IPS-NIHi11 (cell line): ENCODE results near the gene PRKD3.

ENCODE experiments used
- DNase-seq: peaks from one replicate; pipeline ENCODE4 v3.0.0; 2012; ENCODE audit warnings: mixed read lengths, low spot score

The PRKD3 gene

DNA sequence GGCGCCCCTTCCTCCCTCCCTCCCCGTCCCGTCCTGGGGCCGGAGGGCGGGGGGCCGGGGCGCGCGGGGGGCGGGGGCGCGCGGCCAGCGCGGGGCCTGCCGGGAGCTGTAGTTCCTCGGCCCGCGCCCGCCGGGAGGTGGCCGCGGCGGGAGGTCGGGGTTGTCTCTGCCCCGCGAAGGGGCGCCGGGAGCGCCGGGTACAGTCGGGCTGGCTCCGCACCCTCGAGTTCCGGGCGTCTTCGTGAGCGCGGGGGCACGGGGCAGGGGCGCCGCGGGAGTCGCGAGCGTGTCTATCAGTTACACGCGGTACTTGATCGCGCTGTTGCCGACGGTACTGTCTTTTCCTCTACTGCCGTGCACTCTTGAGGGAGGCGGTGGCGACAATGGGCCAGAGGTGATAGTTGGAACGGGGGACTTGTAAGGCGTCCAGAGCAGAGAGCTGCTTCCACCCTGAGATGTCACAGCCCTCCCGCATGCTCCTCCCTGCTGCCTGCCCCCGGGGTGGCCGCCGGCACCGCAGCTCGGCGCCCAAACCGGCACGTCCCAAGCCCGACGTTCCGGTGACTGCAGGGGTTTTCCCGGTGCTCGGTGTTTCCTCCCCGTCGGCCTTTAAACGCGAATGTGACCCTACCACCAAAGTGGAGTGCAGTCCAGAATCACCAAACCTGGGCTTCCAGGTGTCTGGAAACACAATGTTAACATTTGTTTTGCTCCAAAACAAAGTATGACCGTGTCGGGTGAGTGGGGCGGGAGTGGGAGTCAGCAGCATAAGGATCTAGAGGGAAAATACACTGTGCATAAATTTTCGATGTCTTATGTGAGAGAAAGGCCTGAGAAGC is at the start of gene PRKD3:
PRKD3 (minus strand) TSS at position 48 of the 839 bp plus-strand sequence. CDS start 8,309 bp downstream, outside the sequence.
- DNase-seq = peak; percentile 93

DNA sequence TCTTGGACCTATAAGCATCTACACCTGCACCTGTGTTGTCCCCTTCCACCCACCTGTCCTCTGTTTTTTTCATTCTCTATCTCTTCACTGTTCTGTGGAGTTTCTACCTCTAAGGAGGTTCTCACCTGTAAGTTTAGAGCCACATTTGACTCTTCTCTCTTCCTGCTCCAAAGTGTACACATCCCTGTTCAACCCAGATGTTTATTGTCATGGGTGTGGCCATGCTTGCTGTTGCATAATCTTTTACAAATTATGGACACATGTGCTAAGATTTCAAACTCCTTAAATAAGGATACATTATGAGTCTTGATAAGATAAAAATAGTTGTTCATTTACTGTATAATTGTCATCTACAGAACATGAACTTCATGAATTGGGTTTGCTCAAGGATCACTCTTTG is 47.4 kb upstream of the PRKD3 start:
- DNase-seq = no peak

DNA sequence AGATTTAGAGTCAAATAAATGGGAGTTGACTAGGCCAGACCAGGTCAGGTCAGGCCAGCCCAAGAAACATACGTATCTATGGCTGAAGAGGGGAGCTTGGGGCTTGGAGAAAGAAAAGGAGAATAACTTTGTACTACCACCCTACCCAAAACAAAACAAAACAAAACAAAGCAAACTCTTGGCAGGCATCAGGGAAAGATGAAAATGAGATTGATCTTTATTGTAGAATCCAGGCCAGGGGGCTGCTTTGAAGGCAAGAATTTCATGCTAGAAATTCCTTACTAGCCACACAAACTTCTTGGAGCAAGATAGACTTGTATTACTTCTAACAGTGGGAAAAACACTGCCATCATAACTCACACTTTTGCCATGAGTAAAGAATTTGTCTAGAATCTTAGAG is 46.0 kb upstream of the PRKD3 start:
- no peak for DNase-seq

DNA sequence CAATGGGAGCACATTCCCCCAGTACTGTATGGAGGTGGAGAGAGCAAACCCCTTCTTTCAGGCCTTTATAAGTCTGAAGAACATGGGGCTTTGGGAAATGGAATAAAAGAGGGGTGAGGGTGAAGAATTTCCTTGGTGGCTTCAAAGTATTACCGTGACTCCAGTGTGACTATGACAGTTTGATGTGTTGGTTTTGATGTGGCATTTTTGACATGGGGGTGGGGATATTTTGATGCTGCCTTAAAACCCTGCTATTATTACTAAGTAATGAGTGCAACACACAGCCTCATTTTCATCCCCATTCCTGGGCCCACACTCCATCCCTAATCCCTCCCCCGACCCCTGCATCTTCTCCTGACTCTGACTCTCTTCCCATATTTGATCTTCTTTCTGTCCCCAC is 43.4 kb upstream of the PRKD3 start:
- no peak for DNase-seq

DNA sequence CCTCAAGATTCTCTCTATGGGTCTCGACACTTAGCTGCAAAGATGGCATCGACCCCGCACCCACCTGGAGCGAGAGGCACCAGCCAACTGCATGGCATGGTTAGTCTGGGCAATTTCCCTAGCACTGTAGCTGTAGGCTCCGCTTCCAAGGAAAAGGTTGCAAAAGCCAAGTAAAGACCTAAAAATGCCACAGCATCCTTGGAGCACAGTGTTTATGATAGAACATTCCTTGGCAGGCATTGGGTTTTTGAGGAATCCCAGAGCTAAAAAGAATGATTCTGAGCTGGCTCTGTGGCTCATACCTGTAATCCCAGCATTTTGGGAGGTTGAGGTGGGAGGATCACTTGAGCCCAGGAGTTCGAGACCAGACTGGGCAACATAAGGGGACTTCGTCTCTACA is 42.7 kb upstream of the PRKD3 start:
- DNase-seq = no peak

DNA sequence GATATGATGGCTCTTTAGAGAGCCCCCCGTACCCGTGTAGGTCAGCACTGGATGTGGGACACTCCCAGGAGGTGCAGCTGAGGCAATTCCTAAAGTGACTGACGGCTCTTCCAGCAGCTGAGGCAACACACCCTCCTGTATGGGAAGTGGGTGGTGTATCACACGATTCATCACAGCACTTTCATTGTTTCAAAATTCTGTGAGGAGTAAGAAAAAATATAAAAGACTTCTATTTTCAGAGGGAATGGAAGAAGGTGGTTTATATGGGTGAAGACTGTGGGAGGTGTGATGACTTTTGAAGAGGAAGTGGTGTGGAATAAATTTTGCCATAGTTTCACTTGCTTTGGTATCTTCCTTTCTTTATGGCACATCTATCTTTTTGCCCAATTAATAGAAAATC is 42.1 kb upstream of the PRKD3 start:
- no peak for DNase-seq

DNA sequence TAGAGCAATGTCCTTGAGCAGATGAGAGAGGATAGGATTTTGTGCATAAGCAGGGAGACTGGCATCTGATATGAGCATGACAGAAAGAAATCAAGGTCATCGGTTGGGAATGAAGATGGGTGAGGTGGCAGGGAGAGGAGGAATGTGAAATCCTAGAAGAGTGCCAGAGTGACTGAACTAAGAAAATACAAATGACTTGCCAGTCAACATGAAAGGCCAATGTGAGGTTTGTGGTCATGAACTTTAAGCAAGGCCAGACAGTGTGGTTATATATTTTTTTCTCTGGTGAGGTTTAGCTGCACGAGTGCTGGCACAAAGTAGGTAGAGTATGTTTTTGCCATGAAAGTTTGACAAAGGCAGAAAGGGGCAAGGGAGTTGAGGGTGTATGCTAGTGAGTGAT is 41.0 kb upstream of the PRKD3 start:
- DNase-seq = no peak

DNA sequence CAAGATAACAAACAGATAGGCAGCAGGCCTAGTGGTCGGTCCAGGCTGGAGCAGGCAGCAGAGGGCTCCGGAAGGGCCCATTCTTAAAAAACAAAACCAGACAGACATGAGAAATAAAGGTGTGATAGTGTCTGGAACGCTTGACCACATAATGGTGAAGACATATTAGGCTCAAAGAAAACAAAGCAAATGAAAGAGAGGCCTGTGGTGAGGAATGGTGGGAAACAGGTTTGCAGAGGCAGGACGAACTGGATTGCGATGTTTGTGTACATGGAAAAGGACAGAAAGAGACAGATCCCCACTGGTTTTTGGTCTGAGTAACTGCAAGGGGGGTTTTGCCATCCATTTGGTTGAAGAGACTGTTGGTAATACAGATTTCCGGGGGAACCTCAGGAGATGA is 39.7 kb upstream of the PRKD3 start:
- no peak for DNase-seq

DNA sequence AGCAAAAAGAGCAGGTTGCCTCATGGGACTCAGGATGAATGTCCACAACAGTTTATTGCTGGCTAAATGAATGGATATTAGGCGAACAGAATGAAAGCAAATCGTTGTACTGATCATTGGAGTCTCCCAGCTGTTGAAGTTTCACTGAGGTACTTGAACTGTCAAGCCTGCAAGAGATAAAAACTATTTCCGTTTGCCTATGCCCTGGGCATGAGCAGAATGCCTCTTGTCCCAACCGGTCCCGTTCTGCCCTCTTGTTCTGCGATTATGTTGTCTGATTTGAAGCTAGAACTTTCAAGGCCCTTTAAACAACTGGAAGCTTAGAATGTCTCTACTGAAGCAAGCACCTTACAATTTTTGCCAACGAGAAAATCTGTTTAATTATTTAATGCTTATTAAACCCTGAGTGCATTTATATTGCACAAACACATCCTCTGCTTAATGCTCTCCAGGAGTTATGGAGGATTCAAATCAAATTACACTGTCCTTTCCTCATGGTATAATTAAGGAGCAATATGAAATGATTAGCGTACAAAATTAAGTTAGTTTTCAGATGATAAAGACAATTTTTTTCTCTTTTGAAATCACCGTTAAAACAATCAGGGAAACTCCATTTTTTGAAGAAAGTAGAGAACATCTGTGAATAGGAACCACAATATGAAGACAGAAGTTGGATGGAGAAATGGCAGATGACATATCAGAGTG is 37.5 kb upstream of the PRKD3 start:
- DNase-seq = no peak

DNA sequence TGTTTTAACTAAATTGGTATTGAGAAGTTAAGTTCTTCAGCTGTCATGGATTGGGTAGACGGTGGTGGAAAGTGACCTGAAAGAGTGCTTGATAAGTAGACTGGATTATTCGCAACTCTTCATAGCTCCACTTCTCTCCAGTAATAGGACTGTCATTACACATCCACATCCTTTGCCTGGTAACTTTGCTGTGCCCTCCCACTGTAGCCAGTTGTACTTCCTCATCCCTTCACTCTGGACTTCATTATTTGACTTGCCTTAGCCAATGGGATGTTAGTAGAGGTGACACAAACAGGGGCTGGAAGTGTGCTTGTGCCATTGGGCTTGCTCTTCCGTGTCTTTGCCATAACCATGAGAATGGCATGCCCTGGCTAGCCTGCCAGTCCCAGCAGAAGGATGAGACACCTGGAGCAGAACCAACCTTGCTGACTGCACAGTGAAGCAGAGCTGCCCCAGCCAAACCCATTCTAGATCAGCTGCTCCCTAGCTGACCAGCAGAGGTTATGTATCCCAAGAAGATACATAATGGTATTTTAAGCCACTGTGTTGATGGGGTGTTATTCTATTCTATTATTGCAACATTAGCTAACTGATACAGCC is 36.7 kb upstream of the PRKD3 start:
- no peak for DNase-seq

DNA sequence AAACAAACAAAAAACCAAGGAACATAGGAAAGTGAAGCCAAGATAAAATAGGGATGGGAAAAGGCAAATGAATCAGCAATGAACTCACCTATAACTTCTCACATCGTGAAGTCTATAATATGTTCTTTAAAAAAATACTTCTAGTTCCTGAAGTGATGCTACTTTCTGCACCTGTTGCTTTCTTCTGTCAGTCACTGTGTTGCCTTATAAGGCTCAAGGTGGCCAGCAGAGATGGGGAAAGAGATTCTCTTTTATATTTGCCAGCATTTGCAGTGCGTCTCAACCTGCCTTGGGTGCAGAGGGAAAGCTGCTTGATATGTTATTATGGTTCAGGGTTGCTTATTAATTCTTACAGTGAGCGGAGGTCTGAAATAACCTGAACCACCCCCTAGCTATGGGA is 33.8 kb upstream of the PRKD3 start:
- DNase-seq = no peak

DNA sequence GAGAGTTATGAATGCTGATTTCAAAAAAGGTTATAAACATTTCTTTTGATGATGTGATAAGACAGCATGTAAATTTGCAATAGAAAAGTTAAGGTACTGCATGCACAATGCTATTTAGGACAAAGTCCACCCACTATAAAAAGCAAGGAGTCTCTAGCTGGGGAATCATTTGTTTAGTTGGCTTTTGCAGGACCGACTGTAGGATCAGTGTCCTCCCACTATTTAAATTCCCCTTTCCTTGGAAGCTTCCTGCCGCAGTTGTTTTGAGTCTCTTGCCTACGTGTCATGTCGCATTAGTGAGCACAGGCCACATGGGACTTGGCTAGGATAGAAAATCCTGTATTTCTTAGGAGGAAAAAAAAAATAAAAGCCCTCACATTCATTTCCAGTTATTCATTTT is 32.9 kb upstream of the PRKD3 start:
- no peak for DNase-seq

DNA sequence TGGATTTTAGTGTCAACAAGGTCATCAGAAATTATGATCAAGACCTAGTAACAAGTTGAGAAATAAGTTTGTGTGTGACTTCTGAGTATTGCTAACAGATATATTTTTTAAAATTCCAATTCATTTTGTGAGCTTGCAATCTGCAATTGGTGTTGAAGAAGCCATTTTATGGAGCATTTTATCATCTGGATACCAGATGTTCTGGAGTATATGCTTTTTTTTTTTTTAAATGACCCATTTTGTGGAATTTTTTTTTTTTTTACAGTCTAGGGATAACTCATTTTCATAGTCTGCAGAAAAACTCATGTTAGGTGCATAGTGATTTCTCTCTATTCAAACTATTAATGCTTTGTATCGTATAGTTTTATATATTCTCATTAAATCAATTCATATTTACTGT is 32.4 kb upstream of the PRKD3 start:
- no peak for DNase-seq

DNA sequence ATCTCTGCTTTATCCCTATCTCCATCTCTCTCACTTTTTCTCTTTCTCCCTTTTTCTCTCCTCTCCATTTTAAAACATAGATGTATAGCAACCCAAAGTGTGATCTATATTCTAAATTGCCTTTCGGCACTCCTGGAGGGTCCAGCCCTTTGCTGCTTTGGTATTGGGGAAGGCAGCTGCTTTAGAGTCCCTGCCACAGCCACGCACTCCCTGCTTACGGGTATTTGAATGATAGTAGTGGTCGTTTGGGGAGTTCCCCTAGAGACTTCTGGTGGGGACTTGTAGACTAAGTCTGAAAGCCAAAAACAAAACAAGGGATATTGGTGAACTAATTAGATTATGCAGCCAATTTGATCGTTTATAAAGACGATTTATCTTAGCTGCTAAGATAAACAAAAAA is 31.7 kb upstream of the PRKD3 start:
- no peak for DNase-seq

DNA sequence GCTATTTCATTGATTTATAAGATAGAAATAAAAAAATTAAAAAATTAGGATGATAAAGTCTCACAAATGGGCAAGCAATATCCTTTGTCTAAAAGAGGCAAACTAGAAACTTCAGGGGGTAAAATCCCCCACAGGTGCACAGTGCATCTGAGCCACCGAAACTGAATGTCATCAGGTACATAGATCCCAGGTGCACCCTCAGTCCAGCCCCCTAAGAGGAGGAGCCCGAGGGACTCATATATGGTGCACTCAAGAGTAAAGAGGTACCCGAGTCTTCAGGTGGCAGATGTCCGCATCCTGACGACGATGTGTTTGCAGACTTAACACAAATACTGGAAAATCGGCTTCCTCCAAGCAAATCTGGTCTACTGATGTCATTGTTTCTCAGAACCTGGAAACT is 31.1 kb upstream of the PRKD3 start:
- DNase-seq = no peak

DNA sequence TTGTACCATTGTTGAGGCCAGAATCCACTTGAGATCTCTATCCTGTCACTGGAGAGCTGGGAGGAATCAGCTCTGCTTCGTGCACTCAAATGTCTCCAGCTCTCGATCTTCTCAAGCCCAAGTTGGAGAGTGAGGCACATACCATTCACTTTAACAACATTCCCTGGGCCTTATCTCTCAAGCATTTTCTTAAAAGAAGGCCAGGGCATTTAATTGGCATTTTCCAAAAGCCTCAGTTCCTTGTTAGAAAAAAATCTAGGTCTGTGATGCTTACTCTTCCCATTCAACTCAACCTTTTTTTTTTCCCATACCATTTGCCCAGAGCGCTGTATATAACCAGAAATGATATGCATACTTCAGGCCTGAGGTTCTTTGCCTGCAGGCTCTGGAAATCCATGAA is 29.9 kb upstream of the PRKD3 start:
- no peak for DNase-seq

DNA sequence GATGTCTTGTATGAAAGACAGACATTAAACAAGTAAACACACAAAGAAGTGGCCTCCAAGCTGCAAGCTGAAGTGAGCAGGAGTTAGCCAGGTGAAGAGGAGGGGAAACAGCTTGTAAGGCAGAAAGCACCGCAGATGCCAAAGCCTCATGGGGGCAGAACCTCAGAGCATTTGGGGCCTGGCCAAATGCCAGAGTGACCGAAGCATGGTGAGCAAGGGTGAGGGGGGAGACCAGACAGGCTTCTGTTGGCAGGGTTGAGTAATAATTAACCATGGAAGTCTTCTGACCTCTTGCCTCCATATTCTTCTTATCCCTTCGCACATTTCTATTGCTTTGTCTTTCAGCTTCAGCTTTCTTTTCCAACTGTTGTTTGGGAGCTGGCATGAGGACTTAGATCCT is 25.4 kb upstream of the PRKD3 start:
- no peak for DNase-seq

DNA sequence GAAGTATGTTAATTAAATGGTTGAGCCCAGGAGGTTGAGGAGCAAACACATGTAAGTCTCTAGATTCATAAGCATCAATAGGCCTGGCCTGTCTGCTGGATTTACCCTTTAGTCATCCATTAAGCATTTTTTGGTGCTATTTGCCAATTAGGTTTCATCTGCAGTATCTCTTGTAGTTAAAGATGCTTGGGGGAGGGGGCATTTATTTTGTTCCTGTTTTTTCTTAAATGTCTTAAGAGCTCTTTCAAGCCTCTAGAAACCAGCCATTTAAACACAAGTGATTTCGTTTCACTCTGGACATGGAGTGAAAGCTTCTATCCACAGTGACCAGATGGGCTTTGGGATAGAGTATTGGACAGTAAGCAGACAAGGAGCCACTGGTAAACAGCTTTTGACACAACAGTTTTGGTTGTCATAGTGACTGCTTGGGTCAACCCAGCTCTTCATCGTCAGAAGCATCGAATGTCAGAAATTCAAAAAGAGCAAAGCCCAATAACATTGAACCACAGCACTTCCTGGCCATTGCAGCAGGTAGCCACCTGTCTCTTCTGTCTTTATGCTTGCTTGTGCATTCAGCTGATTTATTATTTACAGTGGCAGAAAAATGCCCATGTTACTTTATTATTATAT is 24.7 kb upstream of the PRKD3 start:
- peak; percentile 25 for DNase-seq

DNA sequence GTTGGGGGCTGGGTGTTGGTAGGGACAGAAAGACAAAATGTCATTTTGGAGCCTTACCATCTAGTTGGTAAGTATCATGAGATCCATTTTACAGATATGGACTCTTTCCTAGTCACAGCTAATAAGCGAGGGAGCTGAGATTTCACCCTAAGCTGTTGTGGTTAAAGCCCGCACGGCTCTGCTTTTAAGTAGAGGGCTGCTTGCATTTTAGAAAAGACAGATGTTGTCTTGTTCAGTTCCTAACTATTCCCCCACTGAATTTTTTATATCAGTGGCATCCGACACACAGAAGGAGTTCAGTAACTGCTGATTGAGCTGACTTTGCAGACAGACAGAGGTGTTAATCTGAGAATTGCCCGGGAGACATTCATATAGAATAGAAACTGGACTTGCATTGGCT is 23.5 kb upstream of the PRKD3 start:
- no peak for DNase-seq

DNA sequence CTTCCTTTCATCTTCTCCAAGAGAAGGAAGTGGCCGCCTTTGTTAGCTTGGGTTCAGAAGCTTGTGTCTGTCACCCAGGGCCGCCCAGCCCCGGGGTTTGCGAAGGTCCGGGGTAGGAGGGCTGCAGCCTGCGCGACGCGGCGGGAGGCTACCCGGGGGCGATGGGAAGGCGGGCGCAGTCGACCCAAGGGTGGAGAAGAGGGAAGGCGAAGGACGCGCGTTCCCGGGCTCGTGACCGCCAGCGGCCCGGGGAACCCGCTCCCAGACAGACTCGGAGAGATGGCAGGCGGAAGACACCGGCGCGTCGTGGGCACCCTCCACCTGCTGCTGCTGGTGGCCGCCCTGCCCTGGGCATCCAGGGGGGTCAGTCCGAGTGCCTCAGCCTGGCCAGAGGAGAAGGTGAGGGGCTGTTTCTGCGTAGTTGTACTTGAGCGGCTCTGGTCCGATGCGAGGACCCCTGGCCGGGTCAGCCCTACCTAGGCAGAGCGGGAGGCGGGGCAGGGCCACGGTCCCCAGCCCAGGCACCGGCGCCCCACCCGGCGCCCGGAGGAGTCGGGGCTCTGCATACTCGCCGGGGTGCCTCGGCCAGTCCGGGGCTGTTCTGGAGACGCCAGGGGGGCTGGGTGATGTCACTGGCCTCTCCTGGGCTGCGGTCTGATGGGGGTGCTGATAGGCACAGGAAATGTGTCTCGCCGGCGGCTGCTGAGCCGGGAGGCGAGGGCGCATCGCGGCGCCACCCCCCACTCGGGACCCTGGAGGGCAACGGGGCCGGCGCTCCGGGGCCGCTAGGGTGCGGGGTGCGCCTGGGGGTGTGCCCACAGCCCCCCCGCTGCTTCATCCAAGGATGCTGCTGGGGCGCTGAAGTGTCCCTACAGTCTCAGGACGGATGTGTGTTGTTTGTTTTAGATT is 20.1 kb upstream of the PRKD3 start, which contains the start of gene QPCT:
QPCT (plus strand) TSS at position 178 of the 909 bp plus-strand sequence; CDS start at position 280, 102 bp downstream.
- peak; percentile 61 for DNase-seq
